Adrenal gland (tissue), 12 donors: ENCODE data around the gene TUBGCP2. TPM values are rescaled to one million over a fixed set of nuclear protein-coding genes. Genes with fewer than 3 reads are reported as not detected.

Experiments used
- DNase-seq, 7 donors: peaks; one replicate each; pipeline ENCODE4 v3.0.0-alpha.2; 2019 to 2020
- H3K27ac ChIP-seq, 5 donors: fragments of 200-600 bp; sonication (generic) in 4 of 5; 1 replicate in 3 of 5; 2 replicates in 2 of 5; pipeline versions ENCODE4 v1.5.1 to v1.8.0; 2016 to 2020; ENCODE audit warnings: mild to moderate bottlenecking in 1 of 5
- H3K27me3 ChIP-seq: fragments of 200-600 bp; 2 replicates; pipeline ENCODE4 v1.8.0; 2021
- H3K36me3 ChIP-seq, 2 donors: fragments of 200-600 bp; replicated peaks in 1 of 2; 1 replicate in 1 of 2; 2 replicates in 1 of 2; pipeline versions ENCODE4 v1.5.1 to v1.8.0; 2018 to 2022
- H3K4me1 ChIP-seq, 2 donors: fragments of 200-600 bp; replicated peaks in 1 of 2; 1 replicate in 1 of 2; 2 replicates in 1 of 2; pipeline versions ENCODE4 v1.5.1 to v1.8.0; 2018 to 2021
- H3K4me3 ChIP-seq, 4 donors: fragments of 200-600 bp; sonication (generic) in 3 of 4; one replicate each; pipeline ENCODE4 v1.5.1; 2016 to 2018
- H3K9me3 ChIP-seq, 3 donors: fragments of 200-600 bp; sonication (generic) in 1 of 3; replicated peaks in 1 of 3; 1 replicate in 2 of 3; 2 replicates in 1 of 3; pipeline versions ENCODE4 v1.5.1 to v1.8.0; 2016 to 2021
- CTCF ChIP-seq, 6 experiments: fragments of 450-650 bp in 4 of 6; fragments of 200-600 bp in 2 of 6; sonication (generic) in 1 of 6; IDR thresholded peaks; 1 replicate in 5 of 6; 2 replicates in 1 of 6; pipeline versions ENCODE4 v1.5.1 to v1.8.0; 2016 to 2021; ENCODE audit warnings: antibody characterized with exemption in 6 of 6, mild to moderate bottlenecking in 2 of 6, moderate library complexity in 1 of 6
- POLR2A ChIP-seq, 2 donors: fragments of 450-650 bp; IDR thresholded peaks; one replicate each; pipeline ENCODE4 v1.6.1; 2017; ENCODE audit warnings: antibody characterized with exemption in 2 of 2, mild to moderate bottlenecking in 2 of 2, moderate library complexity in 1 of 2
- WGBS, 4 donors: extraction: QIAGEN DNeasy Blood & Tissue Kit in 2 of 4; methylation state at CpG; one replicate each; pipeline versions ENCODE4 v1.1.5 to v1.1.7; 2013 to 2017; 5-methylcytosine and 5-hydroxymethylcytosine counted together
- intact Hi-C, 2 donors: fragments of 100-400 bp; cut with DNase I; formaldehyde crosslinking; loops; one replicate each; pipeline versions ENCODE4 v1.14.1 to v1.15.0; 2022 to 2023
- polyA plus RNA-seq, 3 donors: library from polyadenylated mRNA; stranded (reverse); fragments of 200-250 nt in 2 of 3; fragments of 350-450 nt in 1 of 3; fragmentation: Illumina TruSeq in 1 of 3; extraction: RNeasy Lipid Tissue Mini Kit (QIAGEN cat#74804) in 1 of 3; gene quantifications; one replicate each; pipeline ENCODE4 v1.2.3, GENCODE V29; 2013 to 2014
- total RNA-seq, 9 donors: library from RNA; depleted of rRNA in 4 of 9; stranded (reverse); fragments of >200 nt in 4 of 9; fragments of 120-200 nt in 1 of 9; fragmentation: NEBNext Ultra II Directional in 1 of 9; extraction: Animal tissue kit (Norgen Biotek cat#: 25700) in 1 of 9; gene quantifications; one replicate each; pipeline versions ENCODE4 v1.1.0 to v1.2.4, GENCODE V29; 2013 to 2023
- donor health status: healthy with polysubstance abuse.
- donor health status: Bipolar disorder and iron deficiency.
- donor health status: DM: yes; HTN: yes; CAD: no.
- donor health status: DM: no; HTN: no; CAD: no.
- donor health status: DM: no; HTN: no; CAD: no.
- donor health status: DM: yes; HTN: yes; CAD: no.

Gene TUBGCP2
- total and polyA plus RNA-seq, 12 donors: 30.9 to 234 (median 62.0) TPM

- Histone ChIP-seq H3K27me3 (no peaks in the 10 kb centered on the region), H3K27ac (peak overlapping the region; percentile 38 to 87 (median 83)), H3K36me3 (no peaks in the 10 kb centered on the region), H3K4me1 (peaks cover 39 to 63% of the 10 kb centered on the region in 2 donors), H3K4me3 (no peak overlapping the region), H3K9me3 (no peaks in the 10 kb centered on the region)
- intact Hi-C loops: no loop called here
- 28 to 47% (median 37%) methylated on average over 6 to 13 of the region's 13 CpGs for WGBS, 4 donors
- DNase-seq: peak in 6 of 7 donors; percentile 57 to 72 (median 62)
- TF ChIP-seq POLR2A (IDR thresholded peaks at IDR 0.05) (peak in 1 of 2 donors; percentile 52), CTCF (IDR thresholded peaks at IDR 0.05) (no peak)
Measured at GRCh38 chr10:133254421-133255120, 54.1 kb downstream of the TUBGCP2 start.

GRCh38 chr10:133253361-133253955 lies 55.2 kb downstream of the TUBGCP2 start:
- TF ChIP-seq POLR2A (IDR thresholded peaks at IDR 0.05): no peak
- TF ChIP-seq CTCF (IDR thresholded peaks at IDR 0.05): no peak
- no peak overlapping the region for H3K4me3 ChIP-seq
- peaks cover 46 to 63% of the 10 kb centered on the region in 2 donors for H3K4me1 ChIP-seq
- DNase-seq: no peak
- intact Hi-C loops: no loop called here
- 66 to 73% (median 70%) methylated on average over 22 of the region's 22 CpGs for WGBS, 4 donors
- H3K9me3 ChIP-seq: no peaks in the 10 kb centered on the region
- H3K27me3 ChIP-seq: no peaks in the 10 kb centered on the region
- H3K36me3 ChIP-seq: no peaks in the 10 kb centered on the region
- peak overlapping the region in 3 of 5 donors; percentile 80 to 87 (median 85) for H3K27ac ChIP-seq

GRCh38 chr10:133252223-133252552 lies 56.5 kb downstream of the TUBGCP2 start:
- TF ChIP-seq POLR2A (IDR thresholded peaks at IDR 0.05) (no peak), CTCF (IDR thresholded peaks at IDR 0.05) (no peak)
- H3K36me3 ChIP-seq: no peaks in the 10 kb centered on the region
- intact Hi-C loops: no loop called here
- no peak overlapping the region for H3K4me3 ChIP-seq
- H3K4me1 ChIP-seq: peaks cover 54 to 56% of the 10 kb centered on the region in 2 donors
- H3K27ac ChIP-seq: peak overlapping the region in 3 of 5 donors; percentile 74 to 97 (median 95)
- no peaks in the 10 kb centered on the region for H3K9me3 ChIP-seq
- no peak for DNase-seq
- WGBS, 4 donors: 52 to 70% (median 54%) methylated on average over 2 to 12 of the region's 12 CpGs
- no peaks in the 10 kb centered on the region for H3K27me3 ChIP-seq

GRCh38 chr10:133251388-133252222 lies 57.1 kb downstream of the TUBGCP2 start:
- H3K27ac ChIP-seq: peak overlapping the region; percentile 35 to 97 (median 84)
- TF ChIP-seq CTCF (IDR thresholded peaks at IDR 0.05) (no peak), POLR2A (IDR thresholded peaks at IDR 0.05) (peak in 1 of 2 donors; percentile 58)
- H3K9me3 ChIP-seq: no peaks in the 10 kb centered on the region
- 37 to 72% (median 44%) methylated on average over 9 to 28 of the region's 28 CpGs for WGBS, 4 donors
- peak; percentile 76 to 93 (median 90) for DNase-seq
- intact Hi-C loops: no loop called here
- peaks cover 53 to 54% of the 10 kb centered on the region in 2 donors for H3K4me1 ChIP-seq
- no peaks in the 10 kb centered on the region for H3K36me3 ChIP-seq
- no peaks in the 10 kb centered on the region for H3K27me3 ChIP-seq
- H3K4me3 ChIP-seq: peak overlapping the region in 1 of 4 donors; percentile 5
